Endothelial cell of umbilical vein (primary cell): ENCODE measurements around the gene MMP24. TPM values are rescaled to one million over a fixed set of nuclear protein-coding genes. Genes with fewer than 3 reads are reported as not detected.

Experiments
- BruUV-seq: library from RNA; stranded (reverse); fragments of 400-500 nt; replicated peaks from 2 replicates; lab custom pipeline; 2021; lab: Mats Ljungman, UMichigan
- CTCF ChIA-PET: fragments of 300-600, 350-600 bp; sonication (Branson Sonifier 250); formaldehyde crosslinking; loops from one replicate; lab custom pipeline; 2021; ENCODE audit warnings: antibody characterized with exemption, inconsistent platforms; lab: Charles Lee
- POLR2A ChIA-PET: fragments of 300-600, 350-600 bp; sonication (Branson Sonifier 250); formaldehyde crosslinking; loops from one replicate; lab custom pipeline; 2021; ENCODE audit warnings: antibody characterized with exemption, inconsistent platforms; lab: Charles Lee
- DNase-seq: peaks from one replicate; pipeline ENCODE4 v3.0.0-alpha.2; 2011; ENCODE audit warnings: low read depth, low spot score
- FAIRE-seq: peaks from 2 replicates; lab custom pipeline; 2011; peaks lifted over from hg19 to GRCh38; lab: Jason Lieb, UNC
- H2AFZ ChIP-seq: 2 replicates; pipeline ENCODE4 v1.6.0; 2012; ENCODE audit warnings: low read depth, low read length, control low read depth, inconsistent platforms
- H3K27ac ChIP-seq: 2 replicates; pipeline ENCODE4 v1.5.1; 2011; ENCODE audit warnings: low read depth, mild to moderate bottlenecking, control low read depth, low read length, moderate library complexity; ENCODE audit not compliant: insufficient read depth
- H3K27me3 ChIP-seq, 2 experiments: 2 replicates each; pipeline versions ENCODE4 v1.6.0 to v1.6.1; 2011; ENCODE audit warnings: low read length in 2 of 2, mixed read lengths in 1 of 2; ENCODE audit not compliant: control insufficient read depth in 2 of 2, insufficient read depth in 2 of 2
- H3K36me3 ChIP-seq, 2 experiments: 2 replicates in 1 of 2; 3 replicates in 1 of 2; pipeline ENCODE4 v1.5.1; 2011; ENCODE audit warnings: low read length in 2 of 2, mild to moderate bottlenecking in 1 of 2, moderate library complexity in 1 of 2; ENCODE audit not compliant: control insufficient read depth in 2 of 2, insufficient read depth in 2 of 2; ENCODE audit errors: extremely low read depth in 1 of 2
- H3K4me1 ChIP-seq: 3 replicates; pipeline ENCODE4 v1.5.1; 2011; ENCODE audit warnings: mild to moderate bottlenecking, low read length; ENCODE audit not compliant: control insufficient read depth, insufficient read depth; ENCODE audit errors: extremely low read depth
- H3K4me2 ChIP-seq: 2 replicates; pipeline ENCODE4 v1.6.1; 2011; ENCODE audit warnings: low read length, control low read depth, mixed read lengths; ENCODE audit not compliant: insufficient read depth
- H3K4me3 ChIP-seq, 3 experiments: fragments of 200-600 bp in 1 of 3; sonication (generic), shearing (Covaris generic) in 1 of 3; replicated peaks in 1 of 3; 2 replicates each; pipeline ENCODE4 v1.5.1; 2011 to 2016; ENCODE audit warnings: control low read depth in 3 of 3, low read length in 3 of 3, mild to moderate bottlenecking in 2 of 3, inconsistent platforms in 1 of 3, low read depth in 1 of 3, moderate library complexity in 1 of 3; ENCODE audit not compliant: insufficient read depth in 1 of 3
- H3K79me2 ChIP-seq: 2 replicates; pipeline ENCODE4 v1.6.0; 2012; ENCODE audit warnings: low read length, inconsistent platforms; ENCODE audit not compliant: control insufficient read depth, insufficient read depth
- H3K9ac ChIP-seq: replicated peaks from 2 replicates; pipeline ENCODE3; 2011; ENCODE audit warnings: low read length, control low read depth; ENCODE audit not compliant: insufficient read depth; ENCODE audit errors: extremely low read depth
- H3K9me1 ChIP-seq: replicated peaks from 3 replicates; pipeline ENCODE4 v1.6.0; 2011; ENCODE audit warnings: mild to moderate bottlenecking, low read length; ENCODE audit not compliant: control insufficient read depth, insufficient read depth; ENCODE audit errors: extremely low read depth
- H3K9me3 ChIP-seq: replicated peaks from 2 replicates; pipeline ENCODE4 v1.5.1; 2012; ENCODE audit warnings: low read length, inconsistent platforms; ENCODE audit not compliant: control insufficient read depth, insufficient read depth
- H4K20me1 ChIP-seq: replicated peaks from 2 replicates; pipeline ENCODE3; 2011; ENCODE audit warnings: mild to moderate bottlenecking, low read length; ENCODE audit not compliant: control insufficient read depth, insufficient read depth; ENCODE audit errors: extremely low read depth
- EZH2 ChIP-seq: IDR thresholded peaks from 2 replicates; pipeline ENCODE4 v1.6.1; 2012; ENCODE audit warnings: borderline replicate concordance, low read depth, mild to moderate bottlenecking, moderate library complexity, low read length, inconsistent platforms; ENCODE audit not compliant: severe bottlenecking
- FOS ChIP-seq: IDR thresholded peaks from 2 replicates; pipeline ENCODE4 v1.6.1; 2011; ENCODE audit warnings: mild to moderate bottlenecking, low read length, moderate library complexity, borderline replicate concordance; ENCODE audit not compliant: insufficient read depth
- GATA2 ChIP-seq: IDR thresholded peaks from 2 replicates; pipeline ENCODE4 v1.7.0; 2011; ENCODE audit warnings: low read depth, mild to moderate bottlenecking, moderate library complexity, mixed read lengths, low read length; ENCODE audit not compliant: insufficient read length, insufficient read depth
- JUN ChIP-seq: IDR thresholded peaks from 2 replicates; pipeline ENCODE4 v1.6.1; 2011; ENCODE audit warnings: borderline replicate concordance, low read depth; ENCODE audit not compliant: insufficient read length, insufficient read depth
- MYC ChIP-seq: IDR thresholded peaks from one replicate; pipeline ENCODE4 v1.6.1; 2011; ENCODE audit warnings: mild to moderate bottlenecking, low read depth, low read length
- POLR2A ChIP-seq: IDR thresholded peaks from 2 replicates; pipeline ENCODE4 v1.6.1; 2012; ENCODE audit warnings: low read depth, mild to moderate bottlenecking, control low read depth, low read length
- POLR2AphosphoS5 ChIP-seq: IDR thresholded peaks from 2 replicates; pipeline ENCODE4 v1.6.1; 2012; ENCODE audit warnings: low read depth, mild to moderate bottlenecking, control low read depth, low read length, moderate library complexity; ENCODE audit not compliant: insufficient read depth
- dilution Hi-C: fragments of 300-500 bp; cut with MboI; formaldehyde crosslinking; loops from one replicate; pipeline ENCODE4 v1.15.0; 2019; ENCODE audit warnings: low sequenced_read_pairs; ENCODE audit not compliant: extremely low pct_ligation_motif_present
- intact Hi-C: fragments of 100-400 bp; cut with micrococcal nuclease; formaldehyde crosslinking; loops from one replicate; pipeline ENCODE4 v1.10.0; 2022
- polyA plus RNA-seq, 4 experiments: library from polyadenylated mRNA; depleted of rRNA in 3 of 4; stranded (reverse) in 3 of 4; unstranded in 1 of 4; fragments of >200 nt; gene quantifications; 2 replicates each; pipeline versions ENCODE4 v1.2.1 to v1.2.3, GENCODE V29; 2011 to 2012; ENCODE audit warnings: missing spikeins in 1 of 4
- total RNA-seq: library from RNA; stranded (reverse); gene quantifications from 2 replicates; pipeline ENCODE4 v1.2.3, GENCODE V29; 2021
- TF ChIP-seq, protein P1 (sequence below): IDR thresholded peaks from 2 replicates; pipeline ENCODE4 v1.6.1; 2011; ENCODE audit not compliant: insufficient read depth, insufficient read length
- TF ChIP-seq, protein P2 (sequence below), 2 donors: IDR thresholded peaks; 1 replicate in 1 of 2; 2 replicates in 1 of 2; pipeline ENCODE4 v1.5.1; 2011; ENCODE audit warnings: low read length in 2 of 2, mild to moderate bottlenecking in 2 of 2, moderate library complexity in 2 of 2, control low read depth in 1 of 2, inconsistent platforms in 1 of 2, low read depth in 1 of 2; ENCODE audit not compliant: insufficient read depth in 1 of 2; ENCODE audit errors: extremely low read depth in 1 of 2

Gene MMP24
- total and polyA plus RNA-seq, 2 donors (not counting 3 experiments of a cell fraction or from before 2014, with no cell fraction given), result 0.27 to 0.54 TPM

DNA sequence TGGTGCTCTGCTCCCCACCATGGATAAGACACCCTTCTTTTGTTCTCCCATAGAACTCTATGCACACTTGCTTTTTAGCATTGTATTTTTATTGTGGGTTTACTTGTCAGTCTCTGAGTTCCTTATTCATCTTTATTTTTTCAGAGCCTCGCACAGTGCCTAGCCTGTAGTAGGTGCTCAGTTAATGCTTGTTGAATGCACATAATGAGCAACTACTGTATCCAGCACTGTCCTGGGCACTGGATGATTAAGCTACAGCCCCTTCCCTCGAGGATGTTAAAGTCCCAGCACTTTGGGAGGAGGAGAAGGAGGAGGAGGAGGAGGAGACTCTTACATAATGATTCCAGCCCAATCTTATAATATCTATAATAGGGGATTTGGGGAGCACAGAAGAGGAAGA lies 16.8 kb downstream of the MMP24 start:
- ChIA-PET CTCF (interaction anchor here (1.2 to 1.5 kb wide), 2 partner anchors 98 to 99 kb away, joined by 3 to 4 read pairs; no protein-coding TSS in a partner anchor), POLR2A (no interaction called here)
- Histone ChIP-seq H2AFZ (no peak overlapping the region), H3K4me2 (no peak overlapping the region), H3K79me2 (no peaks in the 10 kb centered on the region), H3K27me3 (peaks cover 13 to 25% of the 10 kb centered on the region in 2 experiments), H3K27ac (no peak overlapping the region), H3K9ac (no peak overlapping the region), H3K4me3 (no peak overlapping the region), H3K9me3 (no peaks in the 10 kb centered on the region), H3K9me1 (no peaks in the 10 kb centered on the region), H3K36me3 (no peaks in the 10 kb centered on the region), H3K4me1 (no peaks in the 10 kb centered on the region), H4K20me1 (no peaks in the 10 kb centered on the region)
- dilution Hi-C loops, result no loop called here
- BruUV-seq, result no TSS peak
- intact Hi-C loops, result no loop called here
- TF ChIP-seq MYC, result no peak
- no peak for TF ChIP-seq FOS
- no peak for TF ChIP-seq POLR2AphosphoS5
- TF ChIP-seq EZH2, result no peak
- no peak for TF ChIP-seq POLR2A
- TF ChIP-seq, protein P1, sequence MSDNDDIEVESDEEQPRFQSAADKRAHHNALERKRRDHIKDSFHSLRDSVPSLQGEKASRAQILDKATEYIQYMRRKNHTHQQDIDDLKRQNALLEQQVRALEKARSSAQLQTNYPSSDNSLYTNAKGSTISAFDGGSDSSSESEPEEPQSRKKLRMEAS, result no peak
- no peak for TF ChIP-seq GATA2
- TF ChIP-seq, protein P2, sequence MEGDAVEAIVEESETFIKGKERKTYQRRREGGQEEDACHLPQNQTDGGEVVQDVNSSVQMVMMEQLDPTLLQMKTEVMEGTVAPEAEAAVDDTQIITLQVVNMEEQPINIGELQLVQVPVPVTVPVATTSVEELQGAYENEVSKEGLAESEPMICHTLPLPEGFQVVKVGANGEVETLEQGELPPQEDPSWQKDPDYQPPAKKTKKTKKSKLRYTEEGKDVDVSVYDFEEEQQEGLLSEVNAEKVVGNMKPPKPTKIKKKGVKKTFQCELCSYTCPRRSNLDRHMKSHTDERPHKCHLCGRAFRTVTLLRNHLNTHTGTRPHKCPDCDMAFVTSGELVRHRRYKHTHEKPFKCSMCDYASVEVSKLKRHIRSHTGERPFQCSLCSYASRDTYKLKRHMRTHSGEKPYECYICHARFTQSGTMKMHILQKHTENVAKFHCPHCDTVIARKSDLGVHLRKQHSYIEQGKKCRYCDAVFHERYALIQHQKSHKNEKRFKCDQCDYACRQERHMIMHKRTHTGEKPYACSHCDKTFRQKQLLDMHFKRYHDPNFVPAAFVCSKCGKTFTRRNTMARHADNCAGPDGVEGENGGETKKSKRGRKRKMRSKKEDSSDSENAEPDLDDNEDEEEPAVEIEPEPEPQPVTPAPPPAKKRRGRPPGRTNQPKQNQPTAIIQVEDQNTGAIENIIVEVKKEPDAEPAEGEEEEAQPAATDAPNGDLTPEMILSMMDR (IDR thresholded peaks at IDR 0.05; ENCODE audit: extremely low read depth in 1 of 2, insufficient read depth in 1 of 2, low read depth in 1 of 2, low read length in 2 of 2), result no peak
- no peak for TF ChIP-seq JUN
- DNase-seq (no peak), FAIRE-seq (no peak)
